Esophagus squamous epithelium (tissue), 4 donors: ENCODE results near the gene MYO3B.

Experiments
- CTCF ChIP-seq, 6 experiments: fragments of 450-650 bp in 4 of 6; fragments of 200-600 bp in 2 of 6; sonication (generic) in 2 of 6; IDR thresholded peaks; one replicate each; pipeline ENCODE4 v1.5.1; 2016 to 2019; ENCODE audit warnings: antibody characterized with exemption in 6 of 6, mild to moderate bottlenecking in 4 of 6, moderate library complexity in 4 of 6
- POLR2A ChIP-seq, 4 donors: fragments of 450-650 bp; IDR thresholded peaks; one replicate each; pipeline ENCODE4 v1.6.1; 2017; ENCODE audit warnings: antibody characterized with exemption in 4 of 4, mild to moderate bottlenecking in 4 of 4, moderate library complexity in 3 of 4

- TF ChIP-seq CTCF (IDR thresholded peaks at IDR 0.05) (no peak), POLR2A (IDR thresholded peaks at IDR 0.05) (no peak)
These were observed 398.3 kb downstream of the MYO3B start for GRCh38 chr2:170576296-170576695.
